Neural crest cell (in vitro differentiated cells): ENCODE measurements around the gene OR4D1. TPM values are rescaled to one million over a fixed set of nuclear protein-coding genes. Genes with fewer than 3 reads are reported as not detected.
"Not testable (repeated sequence)": the region's sequence is repeated elsewhere in the genome, so short reads cannot be mapped to it uniquely, and the experiment has no call there.

Experiments used
- DNase-seq: peaks from one replicate; pipeline ENCODE4 v3.0.0; 2021; ENCODE audit warnings: low read depth, mixed read lengths, low spot score
- H3K27ac Mint-ChIP-seq: one replicate; pipeline ENCODE4 v1.8.0; 2021; ENCODE audit warnings: mild to moderate bottlenecking, mixed read lengths; ENCODE audit not compliant: unreplicated experiment
- H3K27me3 Mint-ChIP-seq: 2 replicates; pipeline ENCODE4 v1.8.0; 2021; ENCODE audit warnings: low read depth, mild to moderate bottlenecking, mixed read lengths
- H3K36me3 Mint-ChIP-seq: 2 replicates; pipeline ENCODE4 v1.8.0; 2021; ENCODE audit warnings: low read depth, mild to moderate bottlenecking, mixed read lengths
- H3K4me1 Mint-ChIP-seq: 2 replicates; pipeline ENCODE4 v1.8.0; 2021; ENCODE audit warnings: mixed read lengths
- H3K4me3 Mint-ChIP-seq: one replicate; pipeline ENCODE4 v1.8.0; 2021; ENCODE audit warnings: mild to moderate bottlenecking, mixed read lengths
- H3K9me3 Mint-ChIP-seq: 2 replicates; pipeline ENCODE4 v1.8.0; 2021; ENCODE audit warnings: mixed read lengths
- long read RNA-seq: library from polyadenylated mRNA; unstranded; transcript quantifications from one replicate; pipeline ENCODE4 v2.0.0, GENCODE V29; 2020
- total RNA-seq: library from RNA; stranded (reverse); gene quantifications from 2 replicates; pipeline ENCODE4 v1.2.1, GENCODE V29; 2021
- TF ChIP-seq, protein P1 (sequence below): fragments of 200-600 bp; sonication (generic); conservative IDR thresholded peaks from 2 replicates; pipeline ENCODE4 v1.5.0; 2021; ENCODE audit warnings: antibody characterized with exemption, mild to moderate bottlenecking

Gene OR4D1
- 0.12 TPM in 1 of 2 replicates, not detected in the other for total RNA-seq
- long read RNA-seq = 0 reads

DNA sequence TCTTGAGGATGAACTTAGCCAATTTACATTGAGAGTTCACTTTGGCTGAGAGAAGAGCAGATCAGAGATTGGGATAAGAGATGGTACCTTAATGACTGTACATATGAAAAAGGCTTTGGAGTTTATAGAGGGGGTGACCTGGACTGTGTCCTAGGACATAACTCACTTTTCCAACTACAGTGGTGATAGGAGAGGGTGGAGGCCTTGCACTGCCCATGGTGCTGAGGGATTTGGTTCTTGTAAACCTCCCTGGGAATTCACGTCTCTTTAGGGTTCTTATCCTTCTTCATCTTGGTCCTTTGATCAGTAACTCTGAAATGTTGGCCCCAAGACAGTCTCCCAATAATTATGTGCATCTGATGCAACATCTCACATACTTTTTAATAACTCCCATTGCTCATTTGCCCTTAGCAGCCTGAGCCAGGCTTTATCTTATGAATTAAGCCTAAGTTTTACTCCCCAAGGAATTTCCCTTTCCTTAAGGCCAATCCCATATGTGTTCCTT, at the start of gene OR4D1:
OR4D1 (plus strand) TSS at position 455 of the 505 bp plus-strand sequence. CDS start 6,770 bp downstream, outside the sequence.
- Mint-ChIP-seq H3K36me3 (peaks cover 11% of the 10 kb centered on the region), H3K4me1 (no peaks in the 10 kb centered on the region), H3K27ac (no peak within 1 kb of the TSS), H3K27me3 (peaks cover 82% of the 10 kb centered on the region), H3K9me3 (peaks cover 11% of the 10 kb centered on the region), H3K4me3 (no peak within 1 kb of the TSS)
- TF ChIP-seq, protein P1, sequence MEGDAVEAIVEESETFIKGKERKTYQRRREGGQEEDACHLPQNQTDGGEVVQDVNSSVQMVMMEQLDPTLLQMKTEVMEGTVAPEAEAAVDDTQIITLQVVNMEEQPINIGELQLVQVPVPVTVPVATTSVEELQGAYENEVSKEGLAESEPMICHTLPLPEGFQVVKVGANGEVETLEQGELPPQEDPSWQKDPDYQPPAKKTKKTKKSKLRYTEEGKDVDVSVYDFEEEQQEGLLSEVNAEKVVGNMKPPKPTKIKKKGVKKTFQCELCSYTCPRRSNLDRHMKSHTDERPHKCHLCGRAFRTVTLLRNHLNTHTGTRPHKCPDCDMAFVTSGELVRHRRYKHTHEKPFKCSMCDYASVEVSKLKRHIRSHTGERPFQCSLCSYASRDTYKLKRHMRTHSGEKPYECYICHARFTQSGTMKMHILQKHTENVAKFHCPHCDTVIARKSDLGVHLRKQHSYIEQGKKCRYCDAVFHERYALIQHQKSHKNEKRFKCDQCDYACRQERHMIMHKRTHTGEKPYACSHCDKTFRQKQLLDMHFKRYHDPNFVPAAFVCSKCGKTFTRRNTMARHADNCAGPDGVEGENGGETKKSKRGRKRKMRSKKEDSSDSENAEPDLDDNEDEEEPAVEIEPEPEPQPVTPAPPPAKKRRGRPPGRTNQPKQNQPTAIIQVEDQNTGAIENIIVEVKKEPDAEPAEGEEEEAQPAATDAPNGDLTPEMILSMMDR = no peak
- no peak for DNase-seq

DNA sequence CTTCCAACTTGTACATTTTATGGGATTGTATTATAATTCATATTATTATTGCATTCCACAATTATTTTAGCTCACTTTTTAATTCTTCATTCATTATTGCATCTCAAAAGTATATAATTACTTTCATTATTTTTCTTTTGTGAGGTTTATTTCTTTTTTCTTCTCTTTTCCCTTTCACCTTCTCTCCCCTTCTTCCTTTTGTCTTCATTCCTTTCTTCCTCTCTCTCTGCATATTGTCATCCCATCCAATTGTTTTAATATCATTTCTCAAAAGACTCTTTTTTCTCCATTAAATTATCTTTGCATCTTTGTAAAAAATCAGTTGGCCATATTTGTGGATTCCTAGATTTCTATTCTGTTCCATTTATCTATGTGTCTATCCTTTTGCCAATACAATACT, 47.7 kb upstream of the OR4D1 start:
- no peak for DNase-seq
- peaks cover 10% of the 10 kb centered on the region for H3K36me3 Mint-ChIP-seq
- no peak overlapping the region for H3K4me3 Mint-ChIP-seq
- H3K27me3 Mint-ChIP-seq = no peaks in the 10 kb centered on the region
- TF ChIP-seq, protein P1 = no peak
- H3K27ac Mint-ChIP-seq = no peak overlapping the region
- H3K4me1 Mint-ChIP-seq = no peaks in the 10 kb centered on the region
- no peaks in the 10 kb centered on the region for H3K9me3 Mint-ChIP-seq

DNA sequence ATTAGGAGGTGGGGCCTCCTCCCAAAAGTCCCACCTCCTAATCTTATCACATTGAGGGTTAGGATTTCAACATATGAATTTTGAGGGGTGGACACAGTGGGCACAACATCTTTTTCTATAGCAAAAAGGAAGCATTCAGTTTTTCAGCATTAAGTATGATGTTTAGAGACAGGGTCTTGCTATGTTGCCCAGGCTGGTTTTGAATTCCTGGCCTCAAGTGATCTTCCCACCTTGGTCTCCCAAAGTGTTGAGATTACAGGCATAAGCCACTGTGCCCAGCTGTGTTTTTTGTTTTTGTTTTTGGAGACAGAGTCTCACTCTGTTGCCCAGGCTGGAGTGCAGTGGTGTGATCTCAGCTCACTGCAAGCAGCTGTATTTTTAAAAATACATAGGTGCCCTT, 46.3 kb upstream of the OR4D1 start:
- H3K4me1 Mint-ChIP-seq, H3K27ac Mint-ChIP-seq, H3K27me3 Mint-ChIP-seq, DNase-seq, H3K9me3 Mint-ChIP-seq, H3K4me3 Mint-ChIP-seq, H3K36me3 Mint-ChIP-seq: not testable (repeated sequence)

DNA sequence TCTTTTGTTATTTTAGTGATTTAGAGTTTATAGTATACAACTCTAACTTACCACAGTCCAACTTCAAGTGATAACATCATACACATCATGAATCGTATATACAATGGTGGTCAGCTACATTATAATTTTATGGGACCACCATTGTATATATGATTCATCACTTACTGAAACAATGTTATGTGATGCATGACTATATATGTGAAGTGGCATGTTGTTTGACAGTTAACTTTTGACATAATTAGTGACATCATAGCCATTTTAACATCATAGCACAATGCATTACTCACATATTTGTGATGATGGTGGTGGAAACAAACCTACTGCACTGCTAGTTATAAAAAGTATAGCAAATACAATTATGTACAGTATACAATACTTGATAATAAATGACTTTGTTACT, 43.1 kb upstream of the OR4D1 start:
- Mint-ChIP-seq H3K36me3 (peaks cover 6% of the 10 kb centered on the region), H3K9me3 (no peaks in the 10 kb centered on the region), H3K4me3 (no peak overlapping the region), H3K27me3 (no peaks in the 10 kb centered on the region), H3K27ac (no peak overlapping the region), H3K4me1 (peaks cover 5% of the 10 kb centered on the region)
- DNase-seq = no peak
- TF ChIP-seq, protein P1 = no peak

DNA sequence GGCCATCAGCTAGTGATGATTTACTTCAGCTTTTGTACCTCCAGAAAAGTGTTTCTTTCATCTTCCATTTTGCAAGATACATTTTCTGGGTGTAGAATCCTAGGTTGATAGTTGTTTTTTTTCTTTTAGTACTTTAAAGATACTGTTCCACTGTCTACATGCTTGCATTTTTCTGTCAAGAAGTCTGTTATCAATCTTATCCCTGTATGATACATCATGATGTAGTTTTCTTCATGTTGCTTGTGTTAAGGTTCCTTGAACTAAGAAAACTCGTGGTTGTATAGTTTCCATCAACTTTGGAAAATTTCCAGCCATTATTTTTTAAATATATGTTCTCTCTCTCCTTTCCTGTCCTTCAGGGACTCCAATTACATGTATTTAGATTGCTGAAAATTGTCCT, 40.9 kb upstream of the OR4D1 start:
- Mint-ChIP-seq H3K4me3 (no peak overlapping the region), H3K4me1 (peaks cover 5% of the 10 kb centered on the region), H3K27ac (no peak overlapping the region), H3K27me3 (no peaks in the 10 kb centered on the region), H3K9me3 (no peaks in the 10 kb centered on the region), H3K36me3 (peaks cover 6% of the 10 kb centered on the region)
- DNase-seq = no peak
- TF ChIP-seq, protein P1 = no peak

DNA sequence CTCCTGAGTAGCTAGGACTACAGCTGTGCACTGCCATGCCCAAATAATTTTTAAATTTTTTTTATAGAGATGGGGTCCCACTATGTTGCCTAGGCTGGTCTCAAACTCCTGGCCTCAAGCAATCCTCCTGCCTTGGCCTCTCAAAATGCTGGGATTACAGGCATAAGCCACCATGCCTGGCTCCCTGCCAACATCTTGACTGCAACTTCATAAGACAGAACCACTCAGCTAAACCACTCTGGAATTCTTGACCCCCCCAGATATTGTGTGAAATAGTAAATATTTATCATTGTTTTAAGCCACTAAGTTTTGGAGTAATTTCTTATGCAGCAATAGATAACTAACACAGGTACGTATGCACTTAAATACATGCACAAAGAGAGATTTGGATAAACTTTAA, 39.0 kb upstream of the OR4D1 start:
- Mint-ChIP-seq H3K4me3 (no peak overlapping the region), H3K9me3 (no peaks in the 10 kb centered on the region), H3K27ac (no peak overlapping the region), H3K4me1 (peaks cover 11% of the 10 kb centered on the region), H3K27me3 (peaks cover 8% of the 10 kb centered on the region), H3K36me3 (peaks cover 6% of the 10 kb centered on the region)
- no peak for DNase-seq
- TF ChIP-seq, protein P1 = no peak
